GM19468 (cell line): ENCODE measurements around the gene NUP153.
A peak's percentile ranks its signal among the peaks of the same experiment; 100 is the strongest.
"Not testable (repeated sequence)": the region's sequence is repeated elsewhere in the genome, so short reads cannot be mapped to it uniquely, and the experiment has no call there.

Source experiments
- ATAC-seq: cut with Tn5 transposase; IDR thresholded peaks from one replicate; pipeline ENCODE4 v1.9.1; 2021; ENCODE audit warnings: mild to moderate bottlenecking, moderate library complexity, moderate number of reproducible peaks; ENCODE audit not compliant: unreplicated experiment; ENCODE audit errors: extremely low read depth

The NUP153 gene

GRCh38 chr6:17706580-17707370, at the start of gene NUP153:
NUP153 (minus strand) TSS chr6:17706925; CDS start chr6:17706387, 538 bp downstream.
- peak; percentile 74 for ATAC-seq

- no peak for ATAC-seq
These were observed 47.5 kb upstream of the NUP153 start for GRCh38 chr6:17754254-17754653.

DNA sequence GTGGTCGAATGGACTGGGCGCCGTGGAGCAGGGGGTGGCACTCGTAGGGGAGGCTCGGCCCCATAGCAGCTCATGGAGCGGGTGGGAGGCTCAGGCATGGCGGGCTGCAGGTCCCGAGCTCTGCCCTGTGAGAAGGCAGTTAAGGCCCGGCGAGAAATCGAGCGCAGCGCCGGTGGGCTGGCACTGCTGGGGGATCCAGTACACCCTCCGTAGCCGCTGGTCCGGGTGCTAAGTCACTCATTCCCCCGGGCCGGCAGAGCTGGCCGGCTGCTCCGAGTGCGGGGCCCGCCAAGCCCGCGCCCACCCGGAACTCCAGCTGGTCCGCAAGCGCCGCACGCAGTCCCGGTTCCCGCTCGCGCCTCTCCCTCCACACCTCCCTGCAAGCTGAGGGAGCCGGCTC, 38.6 kb upstream of the NUP153 start:
- not testable (repeated sequence) for ATAC-seq

DNA sequence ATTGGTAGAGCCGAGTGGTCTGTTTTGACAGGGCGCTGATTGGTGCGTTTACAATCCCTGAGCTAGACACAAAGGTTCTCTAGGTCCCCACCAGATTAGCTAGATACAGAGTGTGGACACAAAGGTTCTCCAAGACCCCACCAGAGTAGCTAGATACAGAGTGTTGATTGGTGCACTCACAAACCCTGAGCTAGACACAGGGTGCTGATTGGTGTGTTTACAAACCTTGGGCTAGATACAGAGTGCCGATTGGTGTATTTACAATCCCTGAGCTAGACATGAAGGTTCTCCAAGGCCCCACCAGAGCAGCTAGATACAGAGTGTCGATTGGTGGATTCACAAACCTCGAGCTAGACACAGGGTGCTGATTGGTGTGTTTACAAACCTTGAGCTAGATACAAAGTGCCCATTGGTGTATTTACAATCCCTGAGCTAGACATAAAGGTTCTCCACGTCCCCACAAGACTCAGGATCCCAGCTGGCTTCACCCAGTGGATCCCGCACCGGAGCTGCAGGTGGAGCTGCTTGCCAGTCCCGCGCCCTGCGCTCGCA, 38.1 kb upstream of the NUP153 start:
- ATAC-seq = not testable (repeated sequence)

DNA sequence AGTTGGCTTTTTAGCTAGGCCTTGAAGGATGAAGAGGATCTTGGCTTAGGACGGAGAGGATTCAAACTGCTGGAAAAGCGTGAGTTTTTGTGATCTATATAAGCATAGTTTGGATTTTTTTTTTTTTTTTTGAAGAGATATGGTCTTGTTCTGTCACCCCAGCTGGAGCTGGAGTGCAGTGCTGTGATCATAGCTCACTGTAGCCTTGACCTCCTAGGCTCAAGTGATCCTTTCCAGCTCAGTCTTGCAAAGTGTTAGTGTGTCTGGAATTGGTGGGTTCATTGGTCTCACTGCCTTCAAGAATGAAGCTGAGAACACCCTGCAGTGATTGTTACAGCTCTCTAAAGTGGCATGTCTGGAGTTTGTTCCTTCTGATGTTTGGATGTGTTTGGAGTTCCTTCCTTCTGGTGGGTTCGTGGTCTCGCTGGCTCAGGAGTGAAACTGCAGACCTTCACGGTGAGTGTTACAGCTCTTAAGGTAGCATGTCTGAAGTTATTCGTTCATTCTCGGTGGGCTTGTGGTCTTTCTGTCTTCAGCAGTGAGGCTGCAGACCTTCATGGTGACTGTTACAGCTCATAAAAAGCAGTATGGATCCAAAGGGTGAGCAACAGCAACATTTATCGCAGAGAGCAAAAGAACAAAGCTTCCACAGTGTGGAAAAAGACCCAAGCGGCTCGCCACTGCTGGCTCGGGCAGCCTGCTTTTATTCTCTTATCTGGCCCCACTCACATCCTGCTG, 37.5 kb upstream of the NUP153 start:
- no peak for ATAC-seq

GRCh38 chr6:17741507-17741906, 34.8 kb upstream of the NUP153 start:
- no peak for ATAC-seq

DNA sequence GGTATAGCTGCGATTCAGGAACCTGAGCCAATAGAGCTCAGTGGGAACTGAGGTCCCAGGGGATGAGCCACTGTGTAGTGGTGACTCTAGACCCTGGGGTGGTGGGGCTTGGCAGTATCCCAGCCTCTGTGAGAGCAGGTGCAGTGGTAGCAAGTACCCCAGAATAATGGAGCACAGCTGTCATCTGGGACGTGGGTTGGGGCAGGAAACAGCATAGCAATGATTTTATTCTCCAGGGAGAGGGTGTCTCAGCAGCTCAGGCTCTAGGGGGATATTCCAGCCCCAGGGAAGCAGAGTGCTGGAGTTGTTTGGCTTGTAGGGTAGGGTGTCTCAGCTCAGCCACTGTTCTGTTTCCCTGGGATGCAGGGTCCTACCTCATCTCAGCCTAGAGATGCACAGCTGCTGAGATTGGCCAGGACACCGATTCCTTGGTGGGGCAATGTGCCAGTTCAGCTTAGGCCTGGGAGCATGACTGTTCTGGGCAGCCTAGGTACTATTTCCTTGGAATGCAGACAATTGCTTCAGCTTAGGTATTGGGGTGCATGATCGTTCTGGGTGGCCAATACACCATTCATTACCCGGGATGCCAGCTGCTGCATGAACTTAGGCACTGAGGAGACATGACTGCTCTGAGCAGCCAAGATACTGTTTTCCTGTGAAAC, 34.0 kb upstream of the NUP153 start:
- no peak for ATAC-seq

GRCh38 chr6:17737704-17738252, 31.1 kb upstream of the NUP153 start:
- no peak for ATAC-seq

GRCh38 chr6:17735311-17735710, 28.6 kb upstream of the NUP153 start:
- ATAC-seq = not testable (repeated sequence)

- ATAC-seq = no peak
These were observed 23.5 kb upstream of the NUP153 start for GRCh38 chr6:17730078-17730704.

DNA sequence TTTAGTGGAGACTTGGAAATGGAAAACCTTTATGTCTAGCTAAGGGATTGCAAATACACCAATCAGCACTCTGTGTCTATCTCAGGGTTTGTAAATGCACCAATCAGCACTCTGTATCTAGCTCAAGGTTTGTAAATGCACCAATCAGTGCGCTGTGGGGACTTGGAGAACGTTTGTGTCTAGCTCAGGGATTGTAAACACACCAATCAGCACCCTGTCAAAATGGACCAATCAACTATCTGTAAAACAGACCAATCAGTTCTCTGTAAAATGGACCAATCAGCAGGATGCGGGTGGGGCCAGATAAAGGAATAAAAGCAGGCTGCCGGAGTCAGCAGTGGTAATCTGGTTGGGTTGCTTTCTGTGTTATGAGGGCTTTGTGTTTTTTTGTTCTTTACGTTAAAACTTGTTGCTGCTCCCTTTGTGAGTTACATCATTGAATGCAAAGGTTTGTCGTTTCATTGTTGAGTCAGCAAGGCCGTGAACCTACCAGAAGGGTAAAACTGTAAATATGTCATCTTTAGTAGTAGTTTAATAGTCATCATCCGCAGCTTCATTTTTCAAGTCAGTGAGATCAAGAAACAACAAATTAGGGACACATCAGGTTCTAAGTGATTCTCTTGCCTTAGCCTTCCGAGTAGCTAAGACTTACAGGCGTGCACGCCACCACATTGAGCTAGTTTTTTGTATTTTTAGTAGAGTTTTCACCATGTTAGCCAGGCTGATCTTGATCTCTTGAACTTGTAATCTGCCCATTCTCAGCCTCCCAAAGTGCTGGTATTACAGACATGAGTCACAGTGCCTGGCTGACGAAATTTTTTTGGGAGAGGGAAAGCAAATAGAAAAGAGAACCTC, 22.7 kb upstream of the NUP153 start:
- ATAC-seq = no peak

DNA sequence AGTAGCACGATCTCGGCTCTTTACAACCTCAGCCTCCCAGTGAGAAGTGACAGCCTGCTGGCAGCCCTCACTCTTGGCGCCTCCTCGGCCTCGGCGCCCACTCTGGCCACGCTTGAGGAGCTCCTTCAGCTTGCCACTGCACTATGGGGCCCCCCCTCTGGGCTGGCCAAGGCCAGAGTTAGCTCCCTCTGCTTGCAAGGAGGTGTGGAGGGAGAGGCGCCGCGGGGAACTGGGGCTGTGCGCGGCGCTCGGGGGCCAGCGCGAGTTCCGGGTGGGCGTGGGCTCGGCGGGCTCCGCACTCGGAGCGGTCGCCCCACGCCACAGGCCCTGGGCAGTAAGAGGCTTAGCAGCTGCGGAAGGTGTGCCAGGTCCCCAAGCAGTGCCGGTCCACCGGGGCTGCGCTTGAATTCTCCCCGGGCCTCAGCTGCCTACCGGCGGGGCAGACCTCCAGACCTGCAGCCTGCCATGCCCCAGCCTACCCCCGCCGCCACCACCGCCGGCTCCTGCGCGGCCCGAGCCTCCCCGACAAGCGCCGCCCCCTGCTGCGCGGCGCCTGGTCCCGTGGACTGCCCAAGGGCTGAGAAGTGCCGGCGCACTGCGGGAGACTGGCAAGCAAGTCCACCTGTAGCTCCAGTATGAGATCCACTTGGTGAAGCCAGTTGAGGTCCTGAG, 22.0 kb upstream of the NUP153 start:
- no peak for ATAC-seq

GRCh38 chr6:17725083-17725482, 18.4 kb upstream of the NUP153 start:
- no peak for ATAC-seq

- no peak for ATAC-seq
These were observed 17.6 kb upstream of the NUP153 start for GRCh38 chr6:17724341-17724740.

- no peak for ATAC-seq
These were observed 14.9 kb upstream of the NUP153 start for GRCh38 chr6:17721671-17722070.

- ATAC-seq = no peak
These were observed 12.8 kb upstream of the NUP153 start for GRCh38 chr6:17719323-17720041.

DNA sequence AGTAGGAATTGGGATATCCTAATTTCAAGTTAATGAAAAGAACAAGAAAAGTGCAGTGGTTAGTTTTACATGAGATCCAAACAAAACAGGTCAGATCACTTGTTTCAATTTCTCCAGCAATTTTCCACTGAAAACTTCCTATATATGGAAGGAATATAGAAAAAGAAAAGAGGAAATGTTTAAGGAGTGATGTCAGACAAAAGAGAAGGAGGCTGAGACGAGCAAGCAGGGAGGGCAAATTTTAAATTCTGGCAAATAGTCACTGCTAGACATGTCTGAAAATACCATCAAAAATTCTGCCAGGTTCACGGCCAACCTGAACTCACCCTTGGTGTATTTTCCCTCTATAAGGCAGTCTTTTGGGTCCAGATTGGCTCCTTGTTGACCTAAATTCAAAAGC, 9.5 kb upstream of the NUP153 start:
- ATAC-seq = no peak
